GM23248 (cell line): ENCODE results near the gene RBM47. TPM values are rescaled to one million over a fixed set of nuclear protein-coding genes. Genes with fewer than 3 reads are reported as not detected.

Experiments used
- DNase-seq: peaks from one replicate; pipeline ENCODE4 v3.0.0-alpha.2; 2015
- H2AFZ ChIP-seq: fragments of 200-600 bp; sonication (generic); 2 replicates; pipeline ENCODE4 v1.6.1; 2016; ENCODE audit warnings: antibody characterized with exemption
- H3F3A ChIP-seq: fragments of 200-600 bp; sonication (generic); 2 replicates; pipeline ENCODE4 v1.6.1; 2016; ENCODE audit warnings: mild to moderate bottlenecking, antibody characterized with exemption, mixed run types; ENCODE audit not compliant: insufficient read depth
- H3K27ac ChIP-seq: fragments of 200-600 bp; sonication (generic); 2 replicates; pipeline ENCODE4 v1.5.1; 2016; ENCODE audit warnings: mild to moderate bottlenecking
- H3K27me3 ChIP-seq: fragments of 200-600 bp; sonication (generic); replicated peaks from 2 replicates; pipeline ENCODE4 v1.6.1; 2016; ENCODE audit warnings: mild to moderate bottlenecking; ENCODE audit not compliant: insufficient read depth
- H3K36me3 ChIP-seq: fragments of 200-600 bp; sonication (generic); 2 replicates; pipeline ENCODE4 v1.6.1; 2016; ENCODE audit warnings: low read depth, mild to moderate bottlenecking
- H3K4me1 ChIP-seq: fragments of 200-600 bp; sonication (generic); 2 replicates; pipeline ENCODE4 v1.6.1; 2016; ENCODE audit warnings: mild to moderate bottlenecking; ENCODE audit not compliant: insufficient read depth
- H3K4me2 ChIP-seq: fragments of 200-600 bp; sonication (generic); one replicate; pipeline ENCODE4 v1.6.1; 2016; ENCODE audit warnings: mild to moderate bottlenecking; ENCODE audit not compliant: unreplicated experiment
- H3K4me3 ChIP-seq: fragments of 200-600 bp; sonication (generic); 2 replicates; pipeline ENCODE4 v1.5.1; 2016; ENCODE audit warnings: mild to moderate bottlenecking
- H3K79me2 ChIP-seq: fragments of 200-600 bp; sonication (generic); 2 replicates; pipeline ENCODE4 v1.6.1; 2016; ENCODE audit warnings: mild to moderate bottlenecking; ENCODE audit not compliant: insufficient read depth
- H3K9ac ChIP-seq: fragments of 200-600 bp; sonication (generic); 2 replicates; pipeline ENCODE4 v1.6.1; 2016; ENCODE audit warnings: mild to moderate bottlenecking
- H3K9me2 ChIP-seq: fragments of 200-600 bp; sonication (generic); 2 replicates; pipeline ENCODE4 v1.6.1; 2016; ENCODE audit warnings: mixed run types, mild to moderate bottlenecking, moderate library complexity; ENCODE audit not compliant: insufficient read depth
- H3K9me3 ChIP-seq: fragments of 200-600 bp; sonication (generic); one replicate; pipeline ENCODE4 v1.6.1; 2017; ENCODE audit warnings: low read depth
- H4K20me1 ChIP-seq: fragments of 200-600 bp; sonication (generic); 2 replicates; pipeline ENCODE4 v1.6.0; 2016; ENCODE audit not compliant: insufficient read depth
- EZH2 ChIP-seq: fragments of 200-600 bp; sonication (generic); IDR thresholded peaks from 2 replicates; pipeline ENCODE4 v1.6.1; 2018; ENCODE audit warnings: antibody characterized with exemption, mild to moderate bottlenecking; ENCODE audit not compliant: insufficient read depth, poor library complexity, severe bottlenecking
- EZH2phosphoT487 ChIP-seq: fragments of 200-600 bp; sonication (generic); IDR thresholded peaks from 2 replicates; pipeline ENCODE4 v1.6.1; 2018; ENCODE audit warnings: antibody characterized with exemption, moderate library complexity, mild to moderate bottlenecking, low read depth; ENCODE audit not compliant: insufficient read depth
- WGBS, 2 experiments: methylation state at CpG; one replicate each; pipeline ENCODE4 v1.1.6; 2015 to 2017; ENCODE audit warnings: low lambda C conversion rate in 2 of 2, low coverage in 1 of 2; ENCODE audit errors: missing lambda C conversion rate in 2 of 2; 5-methylcytosine and 5-hydroxymethylcytosine counted together
- in situ Hi-C: fragments of 300-500 bp; cut with MboI; formaldehyde crosslinking; loops from 2 replicates; pipeline ENCODE4 v1.15.0; 2020
- polyA plus RNA-seq: library from polyadenylated mRNA; unstranded; fragments of >200 nt; fragmentation: Nextera tagmentation; extraction: Ambion mirVana; gene quantifications from 2 replicates; pipeline ENCODE4 v1.2.1, GENCODE V29; 2016
- total RNA-seq: library from RNA; depleted of rRNA; stranded (reverse); fragments of >200 nt; shearing (Covaris generic); gene quantifications from 2 replicates; pipeline ENCODE4 v1.2.3, GENCODE V29; 2014

Gene RBM47
- total and polyA plus RNA-seq, 2 experiments from 2014 or later, result 0.70 to 1.3 TPM

DNA sequence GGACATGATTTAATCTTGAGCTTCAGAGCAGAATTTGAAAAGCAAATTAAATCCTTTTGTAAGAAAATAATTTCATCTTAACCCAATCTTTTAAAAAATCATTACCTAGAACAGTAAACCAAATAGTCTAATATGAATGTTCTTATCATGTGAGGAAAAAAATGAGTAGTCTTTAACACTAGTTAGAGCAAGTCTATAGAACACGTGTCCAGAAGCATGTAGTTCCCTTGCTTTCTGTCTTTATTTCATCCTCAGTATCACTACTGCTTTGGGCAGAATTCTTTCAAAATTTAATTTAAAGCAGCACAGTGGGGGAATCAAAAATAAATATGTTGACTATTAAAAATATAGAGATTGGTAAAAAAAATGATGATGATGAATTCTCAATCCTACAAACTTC, 2.1 kb downstream of the RBM47 start:
- no peak overlapping the region for H3K9ac ChIP-seq
- no peaks in the 10 kb centered on the region for H4K20me1 ChIP-seq
- no peak for DNase-seq
- H3K9me3 ChIP-seq, result no peaks in the 10 kb centered on the region
- no peak overlapping the region for H3K27ac ChIP-seq
- no peaks in the 10 kb centered on the region for H3K36me3 ChIP-seq
- H2AFZ ChIP-seq, result no peak overlapping the region
- in situ Hi-C loops, result loop anchor here (25.0 kb wide), 1 partner anchor 110 kb away; the partner anchor contains the start of gene NSUN7
- H3K4me2 ChIP-seq, result no peak overlapping the region
- TF ChIP-seq EZH2 (no peak), EZH2phosphoT487 (no peak)
- no peaks in the 10 kb centered on the region for H3K4me1 ChIP-seq
- H3F3A ChIP-seq, result peaks cover 7% of the 10 kb centered on the region; the same call in 1 of the 2 replicates
- H3K27me3 ChIP-seq, result no peaks in the 10 kb centered on the region
- H3K9me2 ChIP-seq, result no peaks in the 10 kb centered on the region
- WGBS, 2 experiments, result 98 to 100% methylated on average over 1 of the region's 1 CpG
- no peaks in the 10 kb centered on the region for H3K79me2 ChIP-seq
- H3K4me3 ChIP-seq, result no peak overlapping the region

DNA sequence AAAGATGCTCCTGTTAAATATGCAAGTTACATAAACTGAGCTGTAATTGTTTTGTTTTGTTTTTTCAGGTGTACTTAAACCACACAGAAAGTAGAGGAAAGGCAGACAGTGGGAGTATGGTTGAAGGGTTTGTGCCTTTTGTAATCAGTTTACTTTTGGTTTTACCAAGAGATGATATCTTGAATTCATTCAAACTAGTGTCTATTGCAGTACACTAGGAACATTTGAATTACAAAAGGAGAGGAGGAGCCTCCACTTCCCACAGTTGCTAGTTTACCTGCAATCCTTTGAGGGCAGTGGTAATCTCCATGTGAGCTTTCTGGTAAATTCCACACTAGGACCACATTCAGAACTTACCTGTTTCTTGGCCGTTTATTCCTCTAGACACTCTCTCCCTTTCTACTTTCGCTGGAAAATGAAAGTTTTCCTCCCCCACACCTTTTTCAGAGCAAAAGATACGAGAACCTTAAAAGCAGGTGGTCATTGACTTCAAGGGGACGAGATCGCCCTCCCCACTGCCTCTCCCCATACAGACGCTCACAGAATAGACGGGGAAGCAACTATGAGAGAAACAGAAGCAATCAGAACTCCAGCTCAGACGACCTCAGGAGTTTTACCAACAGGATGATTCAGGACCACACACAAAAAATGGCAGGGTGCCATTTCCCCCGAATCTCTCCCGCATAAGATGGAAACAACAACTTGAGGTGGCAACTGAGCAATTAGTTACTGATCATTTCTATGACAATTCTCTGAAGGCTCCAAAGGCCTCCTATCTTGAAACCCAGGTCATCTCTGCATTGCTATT, 3.3 kb downstream of the RBM47 start:
- Histone ChIP-seq H3K9ac (no peak overlapping the region), H3K9me3 (no peaks in the 10 kb centered on the region), H3K36me3 (no peaks in the 10 kb centered on the region), H3K4me3 (no peak overlapping the region), H3K9me2 (no peaks in the 10 kb centered on the region), H3K27me3 (no peaks in the 10 kb centered on the region), H4K20me1 (no peaks in the 10 kb centered on the region), H3K4me1 (peaks cover 9% of the 10 kb centered on the region), H3K79me2 (no peaks in the 10 kb centered on the region), H3K27ac (no peak overlapping the region), H3F3A (peaks cover 13% of the 10 kb centered on the region), H3K4me2 (no peak overlapping the region), H2AFZ (no peak overlapping the region)
- in situ Hi-C loops, result loop anchor here (25.0 kb wide), 1 partner anchor 111 kb away; the partner anchor contains the start of gene NSUN7
- TF ChIP-seq EZH2phosphoT487, result no peak
- TF ChIP-seq EZH2, result no peak
- peak; percentile 12 for DNase-seq
- 63 to 64% methylated on average over 10 of the region's 10 CpGs for WGBS, 2 experiments

DNA sequence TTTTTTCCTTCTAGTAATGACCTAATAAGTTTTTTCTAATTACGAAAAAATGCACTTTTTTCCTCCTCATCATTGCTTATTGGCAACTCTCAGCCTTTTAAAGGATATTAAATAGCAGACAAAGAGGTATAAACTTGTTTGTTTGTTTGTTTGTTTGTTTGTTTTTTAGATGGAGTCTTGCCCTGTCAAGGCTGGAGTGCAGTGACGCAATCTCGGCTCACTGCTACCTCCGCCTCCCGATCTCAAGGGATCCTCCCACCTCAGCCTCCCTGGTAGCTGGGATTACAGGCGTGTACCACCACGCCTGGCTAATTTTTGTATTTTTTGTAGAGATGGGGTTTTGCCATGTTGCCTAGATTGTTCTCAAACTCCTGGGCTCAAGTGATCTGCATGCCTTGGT, 6.0 kb downstream of the RBM47 start:
- no peak overlapping the region for H3K9ac ChIP-seq
- in situ Hi-C loops, result no loop called here
- H3K4me2 ChIP-seq, result no peak overlapping the region
- no peak for DNase-seq
- TF ChIP-seq EZH2 (no peak), EZH2phosphoT487 (no peak)
- no peaks in the 10 kb centered on the region for H3K27me3 ChIP-seq
- no peak overlapping the region for H3K4me3 ChIP-seq
- no peaks in the 10 kb centered on the region for H3K9me2 ChIP-seq
- H2AFZ ChIP-seq, result no peak overlapping the region
- H3K9me3 ChIP-seq, result no peaks in the 10 kb centered on the region
- 67 to 73% methylated on average over 7 of the region's 7 CpGs for WGBS, 2 experiments
- H3K79me2 ChIP-seq, result no peaks in the 10 kb centered on the region
- peaks cover 13% of the 10 kb centered on the region for H3F3A ChIP-seq
- peaks cover 16% of the 10 kb centered on the region for H3K4me1 ChIP-seq
- no peaks in the 10 kb centered on the region for H3K36me3 ChIP-seq
- H4K20me1 ChIP-seq, result no peaks in the 10 kb centered on the region
- no peak overlapping the region for H3K27ac ChIP-seq

DNA sequence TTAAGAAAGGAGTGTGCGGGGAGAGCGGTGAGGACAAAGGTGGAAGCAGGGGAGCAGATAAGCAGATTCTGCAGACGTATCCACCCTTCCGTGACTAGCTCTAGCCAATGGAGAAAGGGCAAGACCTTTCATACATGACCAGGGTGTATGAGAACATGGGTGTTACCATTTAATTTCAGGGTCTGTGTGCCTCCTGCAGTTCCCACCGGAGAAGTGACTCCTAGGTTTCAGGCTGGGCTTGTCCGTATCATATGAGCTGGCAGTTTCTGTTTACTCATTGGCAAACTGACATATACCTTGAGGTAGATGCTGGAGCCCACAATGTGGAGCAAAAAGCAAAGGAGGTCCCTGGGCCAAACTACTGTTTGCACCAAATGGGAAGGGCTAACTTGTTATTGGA, 6.8 kb downstream of the RBM47 start:
- Histone ChIP-seq H3K4me3 (no peak overlapping the region), H2AFZ (no peak overlapping the region)

More for the DNA sequence above, 6.8 kb downstream of the RBM47 start:
- H3K36me3 ChIP-seq, result no peaks in the 10 kb centered on the region
- H3K79me2 ChIP-seq, result no peaks in the 10 kb centered on the region
- no peak for TF ChIP-seq EZH2
- in situ Hi-C loops, result no loop called here
- H3K4me1 ChIP-seq, result peaks cover 16% of the 10 kb centered on the region
- peaks cover 13% of the 10 kb centered on the region for H3F3A ChIP-seq
- H3K9me2 ChIP-seq, result no peaks in the 10 kb centered on the region
- no peak overlapping the region for H3K27ac ChIP-seq
- H3K4me2 ChIP-seq, result no peak overlapping the region
- 98 to 99% methylated on average over 6 of the region's 6 CpGs for WGBS, 2 experiments
- H3K9ac ChIP-seq, result no peak overlapping the region
- H3K9me3 ChIP-seq, result no peaks in the 10 kb centered on the region
- H4K20me1 ChIP-seq, result no peaks in the 10 kb centered on the region
- no peaks in the 10 kb centered on the region for H3K27me3 ChIP-seq
- no peak for DNase-seq
